Measurements from ENCODE around the gene KIF5C.

The KIF5C gene

GRCh38 chr2:148888986-148889385 is 14.0 kb downstream of the KIF5C start:
- no peak for DNase-seq
- Histone ChIP-seq H3K9ac (ENCODE audit: low read length) (no peak overlapping the region), H2BK120ac (ENCODE audit: low read depth, low read length) (no peak overlapping the region), H3K4me1 (ENCODE audit: control insufficient read depth, insufficient read depth, low read depth, low read length) (peaks cover 7% of the 10 kb centered on the region), H3K4ac (ENCODE audit: low read depth in 1 of 2, low read length in 2 of 2) (no peak overlapping the region), H3K23ac (ENCODE audit: low read length in 2 of 2) (no peak overlapping the region), H3K18ac (ENCODE audit: low read depth in 1 of 2, low read length in 2 of 2) (no peak overlapping the region), H4K91ac (ENCODE audit: low read length) (no peak overlapping the region), H3K4me3 (ENCODE audit: insufficient read depth in 1 of 2, low read depth in 1 of 2, low read length in 2 of 2) (no peak overlapping the region), H3K27me3 (ENCODE audit: control insufficient read depth in 1 of 2, insufficient read depth in 1 of 2, low read length in 2 of 2) (peaks cover 42 to 44% of the 10 kb centered on the region in 2 experiments), H3K9me3 (ENCODE audit: control insufficient read depth, low read length) (peaks cover 15% of the 10 kb centered on the region), H2AK5ac (ENCODE audit: low read length, severe bottlenecking) (no peak overlapping the region), H3K14ac (ENCODE audit: low read length in 2 of 2) (no peak overlapping the region), H4K8ac (ENCODE audit: low read length) (no peak overlapping the region), H2BK15ac (ENCODE audit: low read depth, poor library complexity, severe bottlenecking) (no peak overlapping the region), H2BK12ac (ENCODE audit: low read length in 2 of 2) (no peak overlapping the region), H2AFZ (ENCODE audit: low read depth, low read length) (no peak overlapping the region), H3K27ac (ENCODE audit: low read length, poor library complexity, severe bottlenecking) (no peak overlapping the region), H2BK5ac (ENCODE audit: low read depth, low read length, poor library complexity, severe bottlenecking) (no peak overlapping the region), H3K36me3 (ENCODE audit: control insufficient read depth in 1 of 2, insufficient read depth in 2 of 2, low read depth in 1 of 2, low read length in 2 of 2) (no peaks in the 10 kb centered on the region), H3K79me1 (replicated peaks; ENCODE audit: low read length, poor library complexity, severe bottlenecking) (no peaks in the 10 kb centered on the region), H3K4me2 (ENCODE audit: low read length, poor library complexity, severe bottlenecking) (no peak overlapping the region)

- no peak overlapping the region for H3K9ac ChIP-seq (ENCODE audit: low read length)
- no peak for DNase-seq
- no peak overlapping the region for H2BK15ac ChIP-seq (ENCODE audit: low read depth, poor library complexity, severe bottlenecking)
- no peaks in the 10 kb centered on the region for H3K36me3 ChIP-seq (ENCODE audit: control insufficient read depth in 1 of 2, insufficient read depth in 2 of 2, low read depth in 1 of 2, low read length in 2 of 2)
- no peak overlapping the region for H3K18ac ChIP-seq (ENCODE audit: low read depth in 1 of 2, low read length in 2 of 2)
- no peak overlapping the region for H2AK5ac ChIP-seq (ENCODE audit: low read length, severe bottlenecking)
- H3K4me2 ChIP-seq (ENCODE audit: low read length, poor library complexity, severe bottlenecking), result no peak overlapping the region
- H3K4me1 ChIP-seq (ENCODE audit: control insufficient read depth, insufficient read depth, low read depth, low read length), result no peaks in the 10 kb centered on the region
- no peak overlapping the region for H2BK12ac ChIP-seq (ENCODE audit: low read length in 2 of 2)
- H4K8ac ChIP-seq (ENCODE audit: low read length), result no peak overlapping the region
- H2BK120ac ChIP-seq (ENCODE audit: low read depth, low read length), result no peak overlapping the region
- H2AFZ ChIP-seq (ENCODE audit: low read depth, low read length), result no peak overlapping the region
- H2BK5ac ChIP-seq (ENCODE audit: low read depth, low read length, poor library complexity, severe bottlenecking), result no peak overlapping the region
- H3K27me3 ChIP-seq (ENCODE audit: control insufficient read depth in 1 of 2, insufficient read depth in 1 of 2, low read length in 2 of 2), result peaks cover 13% of the 10 kb centered on the region in 2 experiments
- H3K23ac ChIP-seq (ENCODE audit: low read length in 2 of 2), result no peak overlapping the region
- H3K4ac ChIP-seq (ENCODE audit: low read depth in 1 of 2, low read length in 2 of 2), result no peak overlapping the region
- no peak overlapping the region for H3K14ac ChIP-seq (ENCODE audit: low read length in 2 of 2)
- no peaks in the 10 kb centered on the region for H3K79me1 ChIP-seq (replicated peaks; ENCODE audit: low read length, poor library complexity, severe bottlenecking)
- H3K9me3 ChIP-seq (ENCODE audit: control insufficient read depth, low read length), result peaks cover 15% of the 10 kb centered on the region
- no peak overlapping the region for H3K27ac ChIP-seq (ENCODE audit: low read length, poor library complexity, severe bottlenecking)
- H4K91ac ChIP-seq (ENCODE audit: low read length), result no peak overlapping the region
- no peak overlapping the region for H3K4me3 ChIP-seq (ENCODE audit: insufficient read depth in 1 of 2, low read depth in 1 of 2, low read length in 2 of 2)
These were observed 18.9 kb downstream of the KIF5C start for GRCh38 chr2:148893906-148894305.

DNA sequence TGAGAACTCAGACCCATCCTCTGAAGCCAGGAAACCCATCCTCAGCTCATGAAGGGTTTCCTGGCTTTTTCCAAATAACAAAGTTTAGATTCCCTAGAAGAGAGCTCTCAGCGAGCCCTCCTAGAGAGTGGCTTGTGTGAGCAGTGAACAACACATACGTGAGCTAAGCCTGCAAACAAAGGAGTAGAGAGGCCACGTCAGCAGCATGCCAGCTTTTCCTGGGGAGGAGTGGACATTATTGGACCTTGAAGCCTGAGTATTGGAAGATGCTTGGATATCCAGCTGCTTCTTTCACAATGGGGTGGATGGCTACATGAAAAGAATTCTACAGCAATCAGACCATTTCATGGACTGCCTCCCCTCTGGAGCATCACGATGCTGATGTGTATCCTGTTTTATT is 21.1 kb downstream of the KIF5C start:
- Histone ChIP-seq H3K18ac (ENCODE audit: low read depth in 1 of 2, low read length in 2 of 2) (peak overlapping the region in 1 of 2 experiments; percentile 58), H2BK15ac (ENCODE audit: low read depth, poor library complexity, severe bottlenecking) (no peak overlapping the region), H3K9ac (ENCODE audit: low read length) (no peak overlapping the region), H3K4me3 (ENCODE audit: insufficient read depth in 1 of 2, low read depth in 1 of 2, low read length in 2 of 2) (no peak overlapping the region), H2BK120ac (ENCODE audit: low read depth, low read length) (no peak overlapping the region), H3K4ac (ENCODE audit: low read depth in 1 of 2, low read length in 2 of 2) (no peak overlapping the region), H4K8ac (ENCODE audit: low read length) (no peak overlapping the region), H3K9me3 (ENCODE audit: control insufficient read depth, low read length) (peaks cover 15% of the 10 kb centered on the region), H3K79me1 (replicated peaks; ENCODE audit: low read length, poor library complexity, severe bottlenecking) (no peaks in the 10 kb centered on the region), H2BK5ac (ENCODE audit: low read depth, low read length, poor library complexity, severe bottlenecking) (no peak overlapping the region), H3K23ac (ENCODE audit: low read length in 2 of 2) (peak overlapping the region in 1 of 2 experiments; percentile 96), H2BK12ac (ENCODE audit: low read length in 2 of 2) (no peak overlapping the region), H4K91ac (ENCODE audit: low read length) (no peak overlapping the region), H2AK5ac (ENCODE audit: low read length, severe bottlenecking) (no peak overlapping the region), H2AFZ (ENCODE audit: low read depth, low read length) (no peak overlapping the region), H3K4me1 (ENCODE audit: control insufficient read depth, insufficient read depth, low read depth, low read length) (no peaks in the 10 kb centered on the region), H3K4me2 (ENCODE audit: low read length, poor library complexity, severe bottlenecking) (no peak overlapping the region), H3K27ac (ENCODE audit: low read length, poor library complexity, severe bottlenecking) (no peak overlapping the region), H3K36me3 (ENCODE audit: control insufficient read depth in 1 of 2, insufficient read depth in 2 of 2, low read depth in 1 of 2, low read length in 2 of 2) (no peaks in the 10 kb centered on the region), H3K27me3 (ENCODE audit: control insufficient read depth in 1 of 2, insufficient read depth in 1 of 2, low read length in 2 of 2) (peaks cover 0 to 1% of the 10 kb centered on the region in 2 experiments), H3K14ac (ENCODE audit: low read length in 2 of 2) (no peak overlapping the region)
- 72% methylated on average over 4 of the region's 4 CpGs for WGBS
- no peak for DNase-seq

DNA sequence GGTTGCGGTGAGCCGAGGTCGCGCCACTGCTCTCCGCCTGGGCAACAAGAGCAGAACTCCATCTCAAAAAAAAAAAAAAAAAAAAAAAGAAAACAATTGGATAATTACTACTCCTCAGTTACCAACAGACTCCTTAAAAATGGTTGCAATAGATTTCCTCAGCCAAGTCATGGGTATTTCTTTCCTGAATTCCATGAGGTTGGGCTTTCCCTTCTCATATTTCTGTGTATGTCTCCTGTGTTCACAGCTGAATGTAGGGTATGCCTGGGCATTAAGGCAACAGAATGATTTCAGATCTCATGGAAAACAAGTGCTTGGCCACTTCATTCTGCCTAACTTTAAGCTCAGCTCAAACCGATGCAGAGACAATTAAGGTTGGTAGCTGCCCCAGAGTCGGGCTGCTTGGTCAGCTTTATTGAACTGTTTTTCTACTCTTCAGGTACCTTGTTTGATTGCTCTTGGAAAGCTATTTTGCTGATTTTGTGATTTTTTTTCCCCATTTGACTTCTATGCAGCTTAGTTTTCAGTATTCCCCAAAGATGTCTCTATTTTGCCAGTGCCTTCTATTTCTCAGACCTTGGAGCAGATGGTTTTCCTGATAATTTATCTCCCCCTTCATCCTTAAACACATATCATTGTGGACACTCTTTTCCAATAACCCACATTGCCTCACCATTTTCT is 24.8 kb downstream of the KIF5C start:
- H2BK5ac ChIP-seq (ENCODE audit: low read depth, low read length, poor library complexity, severe bottlenecking), result no peak overlapping the region
- no peak overlapping the region for H2AFZ ChIP-seq (ENCODE audit: low read depth, low read length)
- H3K9me3 ChIP-seq (ENCODE audit: control insufficient read depth, low read length), result no peaks in the 10 kb centered on the region
- H3K4me3 ChIP-seq (ENCODE audit: insufficient read depth in 1 of 2, low read depth in 1 of 2, low read length in 2 of 2), result no peak overlapping the region
- H2BK120ac ChIP-seq (ENCODE audit: low read depth, low read length), result no peak overlapping the region
- no peak overlapping the region for H2BK15ac ChIP-seq (ENCODE audit: low read depth, poor library complexity, severe bottlenecking)
- DNase-seq, result no peak
- H4K8ac ChIP-seq (ENCODE audit: low read length), result no peak overlapping the region
- WGBS, result 97% methylated on average over 4 of the region's 7 CpGs
- no peak overlapping the region for H3K4me2 ChIP-seq (ENCODE audit: low read length, poor library complexity, severe bottlenecking)
- no peak overlapping the region for H4K91ac ChIP-seq (ENCODE audit: low read length)
- peaks cover 0 to 18% of the 10 kb centered on the region in 2 experiments for H3K27me3 ChIP-seq (ENCODE audit: control insufficient read depth in 1 of 2, insufficient read depth in 1 of 2, low read length in 2 of 2)
- no peak overlapping the region for H3K23ac ChIP-seq (ENCODE audit: low read length in 2 of 2)
- no peaks in the 10 kb centered on the region for H3K4me1 ChIP-seq (ENCODE audit: control insufficient read depth, insufficient read depth, low read depth, low read length)
- H3K9ac ChIP-seq (ENCODE audit: low read length), result no peak overlapping the region
- no peak overlapping the region for H2BK12ac ChIP-seq (ENCODE audit: low read length in 2 of 2)
- no peak overlapping the region for H3K27ac ChIP-seq (ENCODE audit: low read length, poor library complexity, severe bottlenecking)
- H3K36me3 ChIP-seq (ENCODE audit: control insufficient read depth in 1 of 2, insufficient read depth in 2 of 2, low read depth in 1 of 2, low read length in 2 of 2), result no peaks in the 10 kb centered on the region
- H3K18ac ChIP-seq (ENCODE audit: low read depth in 1 of 2, low read length in 2 of 2), result no peak overlapping the region
- H2AK5ac ChIP-seq (ENCODE audit: low read length, severe bottlenecking), result no peak overlapping the region
- no peak overlapping the region for H3K4ac ChIP-seq (ENCODE audit: low read depth in 1 of 2, low read length in 2 of 2)
- no peak overlapping the region for H3K14ac ChIP-seq (ENCODE audit: low read length in 2 of 2)
- no peaks in the 10 kb centered on the region for H3K79me1 ChIP-seq (replicated peaks; ENCODE audit: low read length, poor library complexity, severe bottlenecking)

Measured in mesenchymal stem cell (in vitro differentiated cells and primary cell).